ENCODE data around the gene SQSTM1.
A peak's percentile ranks its signal among the peaks of the same experiment; 100 is the strongest.

The SQSTM1 gene

DNA sequence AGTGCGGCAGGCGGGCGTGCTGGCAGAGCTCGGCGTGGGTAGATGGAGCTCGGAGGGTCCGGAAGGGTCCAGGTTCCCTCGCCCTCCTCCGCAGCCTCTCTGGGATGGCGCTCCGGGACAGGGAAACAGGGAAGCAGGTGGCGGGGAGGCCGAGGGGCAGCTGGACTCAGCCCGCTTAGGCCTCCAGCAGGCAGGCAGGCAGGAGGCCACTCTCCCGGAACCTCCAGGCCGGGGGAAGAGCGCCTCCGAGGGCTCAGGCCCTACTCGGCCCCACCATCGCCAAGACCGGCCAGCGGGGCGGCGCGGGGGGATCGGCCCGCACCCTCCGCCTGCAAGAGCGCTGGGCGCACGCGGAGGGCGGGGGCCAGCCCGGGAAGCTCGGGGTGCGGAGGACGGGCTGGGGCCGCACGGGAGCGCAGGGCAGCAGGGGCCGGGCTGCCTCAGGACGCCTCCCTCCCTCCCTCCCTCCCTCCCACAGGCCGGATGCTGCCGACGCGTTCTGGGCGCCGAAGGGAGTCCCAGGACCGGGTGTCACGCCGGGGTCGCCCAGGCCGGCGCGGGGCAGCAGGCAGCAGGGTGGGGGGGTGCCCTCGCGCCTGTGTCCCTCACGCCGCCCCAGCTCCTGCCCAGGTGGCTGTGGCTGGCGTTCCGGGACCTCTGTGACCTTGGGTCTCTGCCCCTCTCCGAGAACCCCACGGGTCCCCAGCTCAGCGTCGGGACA lies 15.0 kb upstream of the SQSTM1 start:
- no peak for DNase-seq (ENCODE audit: low read depth in 4 of 4, low spot score in 1 of 4)

DNA sequence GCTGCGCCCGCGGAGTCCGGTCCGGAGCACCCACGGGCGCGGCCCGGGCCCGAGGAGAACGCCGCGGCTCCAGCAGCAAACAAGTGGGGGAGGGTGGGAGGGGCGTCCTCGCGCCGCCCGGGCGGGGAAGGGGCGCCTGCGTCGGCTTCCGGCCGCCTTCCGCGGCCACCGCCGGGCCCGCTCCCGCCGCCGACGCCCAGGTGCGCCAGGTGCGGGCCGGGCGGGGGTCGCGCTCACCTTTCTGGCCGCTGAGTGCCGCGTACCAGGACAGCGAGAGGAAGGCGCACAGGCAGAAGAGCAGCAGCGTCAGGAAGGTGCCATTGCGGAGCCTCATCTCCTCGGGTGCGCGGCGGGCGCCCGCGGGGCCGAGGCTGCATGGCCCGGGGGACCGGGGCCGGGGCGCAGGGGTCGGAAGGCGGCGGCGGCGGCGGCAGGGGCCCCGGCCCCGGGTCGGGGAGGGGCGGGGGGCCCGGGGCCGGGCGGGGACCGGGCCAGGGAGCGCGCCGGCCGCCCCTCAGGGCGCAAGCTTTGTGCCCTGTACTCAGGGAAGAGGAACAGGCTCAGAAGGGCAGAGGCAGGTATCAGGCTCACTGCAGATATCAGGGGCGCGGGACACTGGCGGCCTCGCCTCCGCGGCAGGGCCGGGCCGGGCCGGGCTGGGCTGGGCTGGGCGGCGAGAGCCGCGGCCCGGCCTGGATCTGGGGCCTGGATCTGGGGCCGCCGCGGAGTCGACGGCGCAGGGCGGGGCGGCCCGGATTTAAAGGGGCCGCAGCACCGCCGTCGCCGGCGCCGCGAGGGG lies 14.3 kb upstream of the SQSTM1 start, which contains the start of gene MGAT4B:
TSS of gene MGAT4B (minus strand) at position 617 of the 799 bp plus-strand sequence. CDS start at position 334, 283 bp downstream.
- peak in 2 of 4 experiments; percentile 43 to 57 for DNase-seq (ENCODE audit: low read depth in 4 of 4, low spot score in 1 of 4)

DNA sequence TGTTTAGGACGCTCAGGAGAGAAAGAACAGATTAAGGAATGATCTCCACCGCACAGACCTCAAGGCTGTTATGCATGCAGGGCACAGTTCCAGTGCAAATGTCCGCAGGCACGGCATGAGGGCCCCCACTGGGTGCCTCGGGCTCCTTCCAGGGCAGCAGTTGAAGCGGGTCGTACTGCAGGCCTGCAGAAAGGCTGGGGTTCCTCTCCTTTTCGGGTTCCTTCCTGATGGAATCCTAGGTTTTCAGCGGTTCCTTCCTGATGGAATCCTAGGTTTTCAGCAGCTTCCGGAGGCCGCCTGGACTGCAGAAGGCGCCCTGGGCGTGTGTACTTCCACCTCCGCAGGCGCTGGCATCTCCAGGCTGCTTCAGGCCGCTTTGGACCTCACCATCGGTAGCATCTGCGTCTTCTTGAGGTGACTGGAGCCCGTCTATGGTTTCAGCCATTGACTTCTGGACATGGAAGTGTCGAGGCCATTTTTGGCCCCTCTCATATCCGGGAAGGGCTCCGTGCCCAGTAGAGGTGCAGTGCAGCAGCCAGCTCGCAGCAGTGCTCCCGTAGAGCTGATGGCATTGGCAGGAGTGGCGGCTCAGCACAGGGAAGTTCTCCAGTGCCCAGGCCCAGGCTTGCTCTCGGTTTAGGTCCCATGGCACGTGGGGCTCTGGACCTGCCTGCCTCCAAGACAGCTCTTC lies 8.4 kb upstream of the SQSTM1 start:
- DNase-seq (ENCODE audit: low read depth in 4 of 4, low spot score in 1 of 4): no peak

DNA sequence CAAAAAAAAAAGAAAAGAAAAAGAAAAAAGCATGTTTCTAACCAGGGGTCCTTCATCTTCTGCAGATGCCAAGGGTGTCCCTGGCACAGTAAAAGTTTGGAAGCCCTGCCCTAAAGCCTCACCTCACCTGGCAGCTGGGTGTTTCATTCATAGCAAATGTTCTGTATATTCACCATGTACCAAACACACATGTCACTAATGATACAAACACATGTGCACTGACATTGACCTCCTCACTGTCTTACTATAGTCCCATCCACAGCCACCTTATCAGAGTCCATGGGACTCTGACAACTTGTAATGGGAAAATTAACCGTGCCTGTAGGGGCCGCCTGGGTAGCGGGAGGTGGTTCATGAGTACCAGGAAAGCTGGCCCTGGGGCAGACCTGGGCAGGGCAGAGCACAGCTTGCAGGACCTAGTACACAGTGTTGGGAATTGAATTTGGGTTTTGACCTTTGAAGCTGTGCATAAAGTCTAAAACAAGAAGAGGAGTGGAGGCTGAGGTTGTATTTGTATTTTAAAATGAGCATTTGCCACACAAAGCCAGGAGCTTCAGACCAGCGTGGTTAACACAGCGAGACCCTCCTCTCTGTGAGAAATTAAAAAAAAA lies 7.6 kb upstream of the SQSTM1 start:
- DNase-seq (ENCODE audit: low read depth in 4 of 4, low spot score in 1 of 4): no peak

DNA sequence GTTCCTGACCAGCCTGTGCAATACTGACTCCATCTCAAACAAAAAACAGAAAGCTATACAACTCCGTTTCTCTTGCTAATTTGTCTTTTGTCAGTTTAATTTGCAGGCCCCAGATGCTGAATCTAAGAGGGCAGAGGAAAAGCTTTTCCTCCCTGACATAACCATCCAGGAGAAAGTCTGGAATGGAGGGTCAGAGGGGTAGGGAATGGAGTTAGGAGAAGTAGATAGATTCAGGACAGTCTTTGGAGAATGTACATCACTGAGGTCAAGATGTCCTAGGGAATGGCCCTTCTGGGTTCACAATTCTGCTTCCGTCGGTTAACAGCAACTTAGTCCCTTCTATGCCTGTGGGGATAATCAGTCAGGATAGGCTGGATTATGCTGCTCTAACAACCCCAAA lies 6.6 kb upstream of the SQSTM1 start:
- no peak for DNase-seq (ENCODE audit: low read depth in 4 of 4, low spot score in 1 of 4)

DNA sequence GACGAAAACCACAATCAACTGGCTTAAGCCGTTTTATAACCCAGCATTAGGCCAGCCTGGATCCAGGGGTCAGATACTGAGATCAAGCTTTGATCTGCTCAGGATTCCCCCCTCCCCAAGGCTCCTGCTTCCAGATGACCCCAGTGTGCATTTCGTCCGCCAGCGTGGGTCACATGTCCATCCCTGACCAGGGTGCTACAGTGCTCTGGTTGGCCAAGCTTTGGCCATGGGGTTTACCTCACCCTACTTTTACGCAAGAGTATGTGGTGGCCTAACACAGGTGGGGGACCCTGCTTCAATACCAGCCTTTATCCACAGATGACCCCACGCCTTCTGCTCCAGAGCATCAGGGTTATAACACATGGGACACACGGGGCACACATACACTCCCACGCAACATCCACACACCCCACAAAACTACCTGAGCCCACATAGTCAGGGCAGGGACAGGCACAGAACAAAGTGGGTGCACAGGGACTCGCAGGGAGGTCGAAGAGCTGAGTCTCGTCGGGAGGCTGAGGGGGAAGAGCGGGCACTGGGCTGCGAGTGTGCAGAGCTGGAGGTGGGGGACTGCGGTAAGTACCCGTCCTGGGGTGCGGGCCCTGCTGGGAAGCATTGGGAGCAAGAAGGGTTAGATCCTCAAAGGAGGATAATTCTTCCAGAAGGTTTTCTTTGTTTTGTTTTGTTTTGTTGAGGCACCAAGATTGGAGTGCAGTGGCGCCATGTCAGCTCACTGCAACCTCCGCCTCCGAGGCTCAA lies 5.0 kb upstream of the SQSTM1 start:
- no peak for DNase-seq (ENCODE audit: low read depth in 4 of 4, low spot score in 1 of 4)

DNA sequence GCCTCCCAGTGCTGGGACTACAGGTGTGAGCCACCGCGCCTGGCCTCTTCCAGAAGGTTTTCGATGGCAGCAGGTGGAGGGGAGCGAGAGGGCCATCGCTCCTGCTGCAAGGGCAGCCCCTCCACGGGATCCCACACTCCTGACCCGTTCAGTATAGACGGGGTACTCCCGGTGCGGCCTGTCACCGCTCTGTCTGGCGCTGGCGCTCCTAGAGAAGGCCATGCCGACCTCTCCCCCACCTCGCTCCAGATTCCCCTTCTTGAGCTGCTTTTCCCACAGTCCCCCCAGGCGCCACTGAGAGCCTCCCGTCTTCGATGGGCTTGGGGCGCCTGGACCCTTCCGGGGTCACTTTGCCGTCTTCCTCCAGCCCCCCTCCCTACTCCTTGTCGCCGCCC lies 4.3 kb upstream of the SQSTM1 start:
- no peak for DNase-seq (ENCODE audit: low read depth in 4 of 4, low spot score in 1 of 4)

DNA sequence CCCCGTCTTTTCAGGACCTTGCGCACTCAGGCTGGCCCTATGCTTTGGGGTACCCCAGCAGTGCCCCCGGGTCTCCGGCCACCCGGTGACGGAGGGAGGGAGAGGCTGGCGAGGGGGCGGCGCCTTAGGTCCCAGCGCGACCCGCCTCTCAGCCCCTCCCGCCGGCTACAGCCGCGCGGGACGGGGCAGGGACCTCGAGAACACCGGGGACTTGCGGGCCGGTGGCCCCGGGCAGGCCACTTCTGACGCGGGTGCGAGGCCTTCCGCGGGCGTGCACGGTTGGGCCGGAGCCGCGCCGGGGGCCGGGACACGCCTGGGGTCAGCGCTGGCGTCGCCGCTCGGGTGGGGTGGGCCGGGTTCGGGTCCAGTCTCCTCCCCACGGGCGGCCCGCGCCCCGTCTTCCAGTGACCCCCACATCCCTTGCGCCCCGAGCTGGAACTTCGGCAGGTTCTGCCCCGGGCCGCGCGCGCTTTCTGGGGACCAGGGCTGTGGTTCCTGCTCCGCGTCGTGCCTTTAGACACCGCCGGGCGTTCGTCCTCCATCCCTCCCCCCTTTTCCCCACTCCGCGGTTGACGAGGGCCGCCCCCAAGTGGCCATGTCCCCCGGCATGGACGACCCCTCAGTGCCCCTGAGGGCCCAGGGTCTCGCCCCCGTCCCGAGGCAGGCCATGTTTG lies 3.8 kb upstream of the SQSTM1 start:
- no peak for DNase-seq (ENCODE audit: low read depth in 4 of 4, low spot score in 1 of 4)

DNA sequence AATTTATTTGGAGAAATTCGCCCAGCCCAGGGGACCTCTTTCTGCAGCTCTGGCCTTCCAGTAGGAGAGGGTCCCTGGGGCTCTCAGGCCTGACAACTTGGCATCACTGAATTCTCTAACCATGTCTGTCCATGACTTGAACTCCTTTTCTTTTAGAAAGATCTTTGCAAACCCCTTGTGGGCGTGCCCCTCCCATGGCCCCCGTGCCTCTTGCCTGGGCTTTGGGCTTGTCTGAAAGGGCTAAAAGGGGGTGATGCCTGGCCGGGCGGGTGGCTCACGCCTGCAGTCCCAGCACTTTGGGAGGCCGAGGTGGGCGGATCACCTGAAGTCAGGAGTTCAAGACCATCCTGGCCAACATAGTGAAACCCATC lies 3.2 kb upstream of the SQSTM1 start:
- no peak for DNase-seq (ENCODE audit: low read depth in 4 of 4, low spot score in 1 of 4)

DNA sequence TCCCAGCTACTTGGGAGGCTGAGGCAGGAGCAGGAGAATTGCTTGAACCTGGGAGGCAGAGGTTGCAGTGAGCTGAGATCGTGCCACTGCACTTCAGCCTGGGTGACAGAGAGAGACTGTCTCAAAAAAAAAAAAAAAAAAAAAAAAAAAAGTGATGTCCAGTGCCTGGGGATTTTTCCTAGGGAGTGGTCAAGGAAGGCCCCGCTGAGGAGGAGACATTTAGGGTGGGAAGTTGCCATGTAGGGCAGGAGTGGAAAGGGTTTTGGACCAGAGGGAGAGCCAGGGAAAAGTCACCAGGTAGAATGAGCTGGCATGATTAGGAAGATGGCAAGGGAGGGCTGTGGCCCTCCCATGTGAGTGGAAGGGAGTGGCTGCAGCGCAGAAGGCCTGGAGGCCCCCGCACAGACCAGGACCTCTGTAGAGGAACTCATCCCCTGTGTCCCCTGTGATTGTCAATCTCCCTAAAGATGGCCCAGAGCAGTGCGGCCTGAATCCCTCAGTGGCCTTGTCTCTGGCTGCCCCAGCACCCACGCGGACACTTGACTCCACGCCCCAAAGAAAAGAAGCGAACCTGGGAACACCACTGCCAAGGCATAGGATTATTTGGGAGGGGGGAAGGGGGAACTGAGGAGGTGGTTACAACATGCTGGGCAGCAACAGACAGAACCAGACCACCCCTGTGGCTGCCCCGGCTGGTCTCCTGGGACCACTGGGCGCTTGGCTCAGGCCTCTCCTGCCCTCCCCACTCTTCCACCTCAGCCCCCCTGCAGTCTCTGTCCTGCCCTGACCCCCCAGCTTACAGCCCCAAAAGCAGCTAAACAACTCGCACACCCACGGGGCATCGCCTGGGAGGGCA lies 2.6 kb upstream of the SQSTM1 start:
- no peak for DNase-seq (ENCODE audit: low read depth in 4 of 4, low spot score in 1 of 4)

DNA sequence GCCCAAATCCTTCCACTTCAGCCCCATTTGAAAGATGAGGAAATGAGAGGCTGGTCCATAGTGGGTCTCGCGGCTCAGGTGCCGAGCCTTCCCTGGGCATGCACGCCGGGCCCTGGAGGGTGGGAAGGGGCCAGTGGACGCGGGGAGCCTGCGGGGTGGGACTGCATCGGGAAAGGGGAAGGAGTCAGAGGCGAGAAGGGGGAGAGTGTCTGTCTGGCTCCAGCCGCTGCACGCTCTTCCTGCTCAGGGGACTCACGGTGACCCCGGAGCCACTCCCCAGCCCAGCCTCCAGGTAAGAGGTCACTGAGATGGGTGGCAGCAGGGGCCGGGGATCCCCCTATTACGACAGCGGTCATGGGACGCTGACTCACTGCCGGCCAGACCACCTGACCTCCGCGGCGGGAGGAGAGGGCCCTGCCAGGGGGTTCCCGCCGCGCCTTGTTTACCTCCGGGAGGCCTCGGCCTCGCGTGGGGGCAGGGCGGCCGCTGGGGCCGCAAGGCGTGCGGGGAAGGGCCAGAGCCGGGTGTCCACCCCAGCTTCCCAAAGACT lies 1.9 kb upstream of the SQSTM1 start:
- DNase-seq (ENCODE audit: low read depth in 4 of 4, low spot score in 1 of 4): peak; percentile 34 to 67 (median 56)

DNA sequence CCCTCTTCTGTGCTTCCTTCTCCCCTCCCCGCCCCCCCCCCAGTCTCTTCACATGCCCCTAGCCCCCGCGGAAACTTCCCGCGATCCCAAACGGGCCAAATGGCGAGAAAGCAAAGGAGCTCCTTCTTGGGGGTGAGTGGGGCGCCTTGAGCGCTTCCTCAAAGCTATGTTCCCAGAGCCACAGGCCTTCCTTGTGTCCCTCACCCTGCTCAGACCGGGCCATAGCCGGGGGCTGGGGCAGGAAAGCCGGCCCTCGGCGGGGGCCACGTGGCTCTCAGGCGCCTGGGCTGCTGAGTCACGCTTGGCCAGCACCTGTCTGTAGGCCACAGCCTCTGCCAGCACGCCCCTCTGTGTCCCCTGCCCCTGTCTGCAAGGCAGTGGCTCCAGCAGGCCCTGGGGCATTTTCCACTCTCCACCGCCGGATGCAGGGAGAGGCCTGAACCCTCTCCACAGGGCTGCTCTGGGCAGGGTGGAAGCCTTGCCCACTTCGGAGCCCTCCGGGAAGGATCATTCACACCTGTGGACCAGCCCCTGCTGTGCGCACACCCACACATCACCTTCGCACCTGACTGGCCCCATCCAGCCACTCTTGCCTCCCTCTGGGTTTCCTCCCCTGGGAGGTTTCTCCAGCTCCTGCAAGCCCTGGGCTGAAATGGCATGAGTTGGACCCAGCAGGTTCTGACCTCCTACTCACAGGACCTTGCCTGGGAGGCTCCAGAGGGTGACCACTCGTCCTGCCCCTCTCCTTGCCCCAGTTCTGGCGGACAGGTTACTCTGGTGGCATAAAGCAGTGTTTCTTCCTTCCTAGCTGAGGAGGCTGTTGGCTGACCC lies 1.2 kb upstream of the SQSTM1 start:
- DNase-seq (ENCODE audit: low read depth in 4 of 4, low spot score in 1 of 4): no peak

DNA sequence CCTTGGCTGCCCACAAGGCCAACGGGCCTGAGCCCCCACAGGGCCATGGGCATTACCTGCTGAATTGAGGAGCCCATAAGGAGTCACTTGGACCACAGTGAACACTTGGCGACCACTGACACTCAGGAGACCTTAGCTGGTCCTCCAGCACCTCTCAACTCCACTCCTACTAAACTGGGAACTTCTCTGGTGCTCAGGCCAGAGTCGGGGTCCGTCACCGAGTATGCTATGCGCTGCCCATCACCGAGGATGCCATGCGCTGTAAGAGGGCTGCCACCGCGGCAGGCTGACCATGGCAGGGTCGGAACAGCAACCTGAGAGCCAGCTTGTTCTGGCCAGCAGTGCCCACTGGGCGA lies 600 bp upstream of the SQSTM1 start:
- no peak for DNase-seq (ENCODE audit: low read depth in 4 of 4, low spot score in 1 of 4)

DNA sequence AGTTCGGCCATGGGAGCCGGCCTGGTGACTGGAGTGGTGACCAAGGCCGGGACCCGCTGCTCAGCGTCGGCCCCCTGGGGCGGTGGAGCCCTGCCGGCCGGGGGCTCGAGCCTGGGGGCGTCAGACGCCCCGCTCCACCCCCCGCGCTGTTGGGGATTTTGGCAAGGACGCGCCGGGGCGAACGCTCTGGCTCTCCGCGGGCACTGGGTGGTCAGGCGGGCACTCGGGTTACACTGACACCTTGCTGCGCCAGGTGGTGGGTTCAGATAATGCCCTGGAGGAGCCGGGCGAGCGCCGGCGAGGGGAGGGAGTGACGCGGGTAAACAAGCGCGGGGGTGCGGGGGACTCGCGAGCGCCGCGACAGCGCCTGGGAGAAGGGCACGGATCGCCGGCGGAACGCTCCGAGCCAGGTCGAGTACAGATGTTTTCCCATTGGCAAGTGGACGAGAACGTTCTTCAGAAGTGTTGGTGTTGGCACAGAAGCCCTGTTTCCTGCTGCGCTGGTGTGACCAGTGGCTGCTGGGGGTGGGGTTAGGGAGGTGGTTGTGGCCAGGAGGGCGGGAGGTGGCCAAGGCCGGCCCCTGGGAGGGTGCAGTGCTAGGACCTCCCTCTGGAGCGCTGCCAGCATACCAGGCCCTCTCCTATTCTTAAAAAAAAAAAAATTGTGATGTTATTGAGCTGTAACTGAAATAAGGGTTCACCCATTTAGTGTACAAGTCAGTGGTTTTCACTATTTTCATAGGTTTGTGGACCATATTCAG lies 773 bp downstream of the SQSTM1 start:
- DNase-seq (ENCODE audit: low read depth in 4 of 4, low spot score in 1 of 4): peak; percentile 54 to 83 (median 66)

DNA sequence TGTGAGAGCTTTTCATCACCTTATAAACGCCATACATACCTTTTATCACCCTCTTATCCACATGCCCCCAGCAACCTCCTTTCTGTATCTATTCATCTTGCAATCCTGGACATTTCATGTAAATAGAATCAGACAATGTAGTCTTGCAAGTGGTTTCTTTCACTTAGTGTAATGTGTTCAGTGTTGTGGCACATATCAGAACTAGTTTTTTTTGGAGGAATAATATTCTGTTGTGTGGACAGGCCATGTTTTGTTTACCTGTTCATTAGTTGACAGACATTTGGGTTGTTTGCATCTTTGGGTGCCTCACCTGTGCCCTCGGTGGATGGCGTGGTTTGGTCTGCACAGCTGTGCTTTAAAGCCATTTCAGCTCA lies 1.3 kb downstream of the SQSTM1 start:
- DNase-seq (ENCODE audit: low read depth in 4 of 4, low spot score in 1 of 4): no peak

DNA sequence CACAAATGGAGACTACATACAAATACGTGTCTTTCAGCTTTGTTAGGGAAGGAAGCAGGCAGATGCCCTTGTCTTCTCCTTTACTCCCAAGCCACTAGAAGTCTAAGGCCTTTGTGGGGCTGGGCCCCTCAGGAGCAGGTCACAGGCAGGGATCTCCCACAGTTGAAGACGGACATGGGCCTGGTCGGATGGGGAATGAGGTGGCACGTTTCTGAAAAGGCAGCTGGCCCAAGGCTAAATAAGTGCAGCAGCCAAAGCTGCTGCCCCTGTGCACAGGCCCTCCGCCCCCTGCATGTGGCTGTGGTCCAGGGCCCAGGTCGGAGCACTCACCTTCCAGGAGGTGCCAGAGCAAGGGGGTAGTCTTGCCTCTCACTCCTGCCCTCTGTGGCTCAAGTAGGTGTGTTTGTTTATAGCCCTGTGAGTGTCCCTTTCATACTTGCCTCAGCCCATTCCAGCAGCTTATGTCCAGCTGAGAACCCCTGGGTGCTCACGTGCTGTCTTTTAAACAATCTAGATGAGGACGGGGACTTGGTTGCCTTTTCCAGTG lies 1.8 kb downstream of the SQSTM1 start:
- DNase-seq (ENCODE audit: low read depth in 4 of 4, low spot score in 1 of 4): no peak
